Glomerular visceral epithelial cell (primary cell): ENCODE data around the gene GRIK4.

Experiments used
- DNase-seq: peaks from one replicate; pipeline ENCODE4 v3.0.0-alpha.2; 2016; ENCODE audit errors: extremely low spot score

GRIK4 gene

GRCh38 chr11:120667934-120668333 is 156.4 kb downstream of the GRIK4 start:
- no peak for DNase-seq

- no peak for DNase-seq
These were observed 157.0 kb downstream of the GRIK4 start for GRCh38 chr11:120668537-120668936.

GRCh38 chr11:120674542-120674941 is 163.0 kb downstream of the GRIK4 start:
- DNase-seq: peak; percentile 96

- peak; percentile 67 for DNase-seq
These were observed 163.6 kb downstream of the GRIK4 start for GRCh38 chr11:120675171-120675570.

GRCh38 chr11:120676991-120677390 is 165.4 kb downstream of the GRIK4 start:
- DNase-seq: no peak

GRCh38 chr11:120680322-120680721 is 168.8 kb downstream of the GRIK4 start:
- no peak for DNase-seq

GRCh38 chr11:120681434-120682331 is 170.1 kb downstream of the GRIK4 start:
- DNase-seq: no peak

GRCh38 chr11:120682332-120682649 is 170.7 kb downstream of the GRIK4 start:
- no peak for DNase-seq

- DNase-seq: no peak
These were observed 171.3 kb downstream of the GRIK4 start for GRCh38 chr11:120682866-120683265.

GRCh38 chr11:120686516-120686915 is 175.0 kb downstream of the GRIK4 start:
- no peak for DNase-seq

GRCh38 chr11:120688163-120688562 is 176.6 kb downstream of the GRIK4 start:
- no peak for DNase-seq

- DNase-seq: no peak
These were observed 178.2 kb downstream of the GRIK4 start for GRCh38 chr11:120689596-120690275.

- no peak for DNase-seq
These were observed 178.9 kb downstream of the GRIK4 start for GRCh38 chr11:120690406-120690805.

GRCh38 chr11:120694726-120695125 is 183.2 kb downstream of the GRIK4 start:
- no peak for DNase-seq

- DNase-seq: no peak
These were observed 183.9 kb downstream of the GRIK4 start for GRCh38 chr11:120695426-120695825.

- DNase-seq: no peak
These were observed 184.4 kb downstream of the GRIK4 start for GRCh38 chr11:120695939-120696338.

- no peak for DNase-seq
These were observed 185.2 kb downstream of the GRIK4 start for GRCh38 chr11:120696597-120697218.

GRCh38 chr11:120698918-120699317 is 187.4 kb downstream of the GRIK4 start:
- DNase-seq: no peak

GRCh38 chr11:120702656-120703055 is 191.1 kb downstream of the GRIK4 start:
- DNase-seq: no peak

- no peak for DNase-seq
These were observed 192.0 kb downstream of the GRIK4 start for GRCh38 chr11:120703358-120704152.

GRCh38 chr11:120704256-120704750 is 192.8 kb downstream of the GRIK4 start:
- no peak for DNase-seq

GRCh38 chr11:120706257-120706656 is 194.7 kb downstream of the GRIK4 start:
- no peak for DNase-seq
